GM21825 (cell line): ENCODE results near the gene SIGLEC1.

Experiments used
- ATAC-seq: cut with Tn5 transposase; IDR thresholded peaks from one replicate; pipeline ENCODE4 v1.9.1; 2021; ENCODE audit warnings: mild to moderate bottlenecking, moderate library complexity; ENCODE audit not compliant: unreplicated experiment

The SIGLEC1 gene

GRCh38 chr20:3702611-3703391 is 9.6 kb downstream of the SIGLEC1 start:
- no peak for ATAC-seq

DNA sequence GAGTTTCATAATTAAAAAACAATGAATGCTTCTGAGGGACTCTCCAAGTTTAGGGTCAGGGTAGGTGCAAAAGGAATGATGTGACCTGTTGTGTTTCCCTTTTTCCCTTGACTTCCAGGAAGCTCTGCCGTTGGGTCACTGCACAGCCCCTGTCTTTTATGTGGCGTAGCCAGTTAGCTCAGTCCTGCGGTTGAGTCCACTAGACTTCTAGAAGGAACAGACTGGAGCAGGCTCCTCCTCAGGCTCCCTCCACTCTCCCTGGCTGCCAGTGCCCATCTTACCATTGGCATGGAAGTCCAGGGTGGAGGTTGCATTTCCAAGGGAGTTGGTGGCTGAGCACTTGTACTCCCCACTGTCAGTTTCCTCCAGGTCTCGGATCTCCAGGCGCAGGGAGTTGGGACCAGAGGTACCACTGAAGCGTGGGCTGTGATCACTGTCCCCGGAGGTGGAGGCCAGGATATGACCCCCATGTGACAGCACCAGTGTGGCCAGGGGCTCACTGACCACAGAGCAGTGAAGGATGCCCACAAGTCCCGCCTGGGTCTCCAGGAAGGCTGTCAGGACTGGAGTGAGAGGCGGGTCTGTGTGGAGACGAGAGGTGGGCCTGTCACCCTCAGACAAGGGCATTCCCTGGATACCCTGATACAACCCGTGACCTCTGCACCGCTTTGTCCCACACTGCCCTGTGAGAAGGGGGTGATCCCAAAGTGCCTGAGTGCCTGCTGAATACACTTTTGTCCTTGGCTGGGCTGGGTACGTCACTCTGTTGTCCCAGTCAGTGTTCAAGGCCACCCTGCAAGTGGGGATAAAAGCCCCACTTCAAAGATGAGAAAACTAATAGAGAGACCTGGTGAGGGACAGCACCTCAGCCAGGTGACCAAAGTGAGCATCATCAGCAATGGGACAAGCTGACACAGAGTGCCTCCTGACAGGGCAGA is 11.1 kb downstream of the SIGLEC1 start:
- ATAC-seq = no peak

GRCh38 chr20:3699037-3699436 is 13.4 kb downstream of the SIGLEC1 start:
- ATAC-seq = no peak

DNA sequence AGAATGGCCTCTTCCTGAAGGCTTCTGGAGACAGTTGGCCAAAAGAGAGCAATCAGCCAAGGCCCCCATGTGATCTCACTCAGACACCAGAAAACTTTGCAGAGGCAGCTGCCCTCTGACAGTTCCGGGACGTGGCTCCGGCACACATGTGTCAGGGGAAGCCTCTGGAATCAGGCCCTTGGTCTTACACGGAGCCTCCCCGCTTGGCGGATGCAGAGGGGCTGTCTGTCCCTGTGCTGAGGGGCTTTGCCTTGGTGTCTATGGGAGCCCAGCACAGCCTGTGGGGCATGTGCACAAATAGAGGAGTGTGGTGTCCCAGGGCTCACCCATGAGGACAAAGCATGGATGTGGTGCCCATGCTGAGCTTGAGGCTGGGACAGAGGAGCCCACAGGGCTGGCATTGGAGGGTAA is 13.8 kb downstream of the SIGLEC1 start:
- ATAC-seq = no peak

DNA sequence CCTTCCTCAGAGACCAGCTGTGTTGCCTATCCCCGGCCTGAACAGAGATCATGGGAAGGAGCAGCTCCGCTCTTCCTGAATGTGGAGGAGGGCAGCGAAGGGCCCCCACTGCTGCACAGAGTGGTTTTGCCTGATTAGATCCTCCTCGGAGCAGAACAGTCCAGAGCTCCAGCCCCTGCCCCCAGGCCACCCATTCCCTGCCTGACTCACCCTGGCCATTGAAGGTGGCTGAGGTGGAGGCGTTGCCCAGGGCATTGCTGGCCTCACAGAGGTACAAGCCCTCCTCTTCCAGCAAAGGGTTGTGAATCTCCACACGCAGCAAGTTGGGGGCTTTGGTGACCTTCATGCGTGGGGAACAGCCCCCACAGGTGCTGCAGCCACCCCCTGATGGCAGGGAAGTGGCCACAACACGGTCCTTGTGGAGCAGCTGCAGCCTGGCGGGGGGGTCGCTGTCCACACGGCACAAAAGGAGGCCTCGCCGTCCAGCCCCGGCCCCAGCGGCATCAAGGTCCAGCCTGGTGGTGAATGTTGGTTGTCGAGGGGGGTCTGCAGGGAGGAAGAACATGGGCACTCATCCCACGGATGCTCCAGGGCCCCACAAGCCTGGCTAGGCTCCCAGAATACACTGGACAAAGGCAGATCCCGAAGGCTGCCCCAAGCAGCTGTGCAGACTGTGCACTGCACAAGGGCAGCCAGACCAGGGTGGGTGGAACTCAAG is 14.7 kb downstream of the SIGLEC1 start:
- no peak for ATAC-seq

DNA sequence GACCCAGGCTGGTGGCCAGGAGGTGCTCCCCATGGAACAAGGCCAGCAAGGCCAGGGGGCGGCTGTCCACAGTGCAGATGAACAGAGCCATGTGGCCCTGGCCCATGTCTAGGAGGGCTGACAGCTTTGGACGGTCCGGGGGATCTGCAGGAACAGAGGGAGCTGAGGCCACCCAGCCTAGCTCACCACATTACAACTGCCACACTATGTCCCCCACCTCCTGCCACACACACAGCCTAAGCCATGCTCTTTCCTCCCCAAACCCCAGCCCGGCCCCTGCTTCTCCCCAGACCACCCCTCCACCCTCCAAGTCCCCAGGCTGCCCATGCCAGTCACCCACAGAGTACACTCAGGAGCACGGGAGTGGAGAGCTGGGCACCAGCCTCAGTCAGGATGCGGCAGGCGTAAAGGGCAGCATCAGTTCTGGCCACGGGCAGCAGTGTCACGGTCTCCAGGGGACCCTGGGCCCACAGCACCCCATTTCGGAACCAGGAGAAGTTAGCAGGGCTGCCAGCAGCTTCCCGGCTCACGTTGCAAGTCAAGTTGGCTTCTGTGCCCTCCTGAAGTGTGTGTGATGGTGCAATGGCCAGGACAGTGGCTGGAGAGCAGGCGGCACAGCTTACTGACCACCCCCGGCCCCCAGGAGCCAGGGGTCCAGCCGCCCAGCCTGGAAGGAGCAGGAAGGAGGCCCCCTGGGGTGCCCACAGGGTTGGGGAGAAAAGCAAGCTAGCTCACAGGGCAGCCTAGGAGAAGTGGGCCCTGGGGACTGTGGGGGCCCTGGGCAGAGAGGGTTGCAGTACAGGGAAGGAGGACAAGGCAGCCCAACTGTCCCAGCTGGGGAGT is 15.4 kb downstream of the SIGLEC1 start:
- ATAC-seq = no peak

DNA sequence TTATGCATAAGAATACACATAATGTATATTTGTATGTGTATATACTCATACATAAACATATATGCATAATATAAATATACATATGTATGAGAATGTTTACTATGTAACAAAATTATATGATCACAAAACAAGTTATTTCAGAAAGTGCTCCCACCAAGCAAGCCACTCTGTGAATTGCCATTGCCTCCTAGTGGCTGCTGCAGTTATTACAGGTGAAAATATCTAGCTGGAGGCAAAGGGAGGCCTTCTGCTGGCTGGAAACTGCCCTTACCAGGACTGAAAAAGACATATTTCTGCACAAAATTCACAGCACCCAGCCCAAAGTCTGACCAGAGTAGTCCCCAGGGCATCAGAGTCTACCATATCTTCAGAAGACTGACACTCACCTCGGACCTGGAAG is 16.2 kb downstream of the SIGLEC1 start:
- ATAC-seq = no peak

DNA sequence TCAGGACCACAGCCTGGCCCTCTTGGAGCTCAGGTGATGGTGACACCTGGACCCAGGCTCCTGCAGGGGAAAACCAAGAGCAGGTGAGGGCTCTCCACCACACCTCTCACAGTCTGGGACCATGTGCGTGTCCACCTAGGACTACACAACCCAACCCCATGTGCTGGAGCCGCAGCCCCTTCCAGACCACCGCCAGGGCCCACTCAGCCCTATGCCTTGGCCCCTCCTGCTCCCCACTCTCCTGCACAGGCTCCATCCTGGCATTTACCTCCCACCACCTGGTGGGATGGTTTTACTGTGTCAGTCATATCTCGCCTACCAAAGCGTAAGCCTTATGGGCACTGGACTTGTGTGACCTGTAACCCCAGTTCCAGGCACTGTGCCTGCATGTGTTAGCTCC is 17.5 kb downstream of the SIGLEC1 start:
- no peak for ATAC-seq

DNA sequence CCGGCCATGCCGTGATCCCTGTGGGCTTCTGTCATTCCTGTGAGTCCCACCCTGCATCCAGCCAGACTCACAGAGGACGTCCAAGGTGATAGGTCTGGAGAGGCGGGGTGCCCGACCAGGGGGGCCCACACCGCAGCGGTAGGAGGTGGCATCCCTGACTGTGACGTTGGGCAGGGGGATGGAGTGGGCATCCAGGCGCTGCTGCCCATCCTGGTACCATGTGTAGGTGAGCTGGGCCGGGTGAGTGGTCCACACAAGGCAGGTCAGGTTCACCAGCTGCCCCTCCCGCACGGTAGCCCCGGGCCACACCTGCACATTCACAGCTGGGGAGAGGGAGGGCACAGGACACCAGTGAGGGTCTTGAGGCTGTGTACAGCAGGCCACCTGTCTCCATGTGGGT is 19.0 kb downstream of the SIGLEC1 start:
- no peak for ATAC-seq

DNA sequence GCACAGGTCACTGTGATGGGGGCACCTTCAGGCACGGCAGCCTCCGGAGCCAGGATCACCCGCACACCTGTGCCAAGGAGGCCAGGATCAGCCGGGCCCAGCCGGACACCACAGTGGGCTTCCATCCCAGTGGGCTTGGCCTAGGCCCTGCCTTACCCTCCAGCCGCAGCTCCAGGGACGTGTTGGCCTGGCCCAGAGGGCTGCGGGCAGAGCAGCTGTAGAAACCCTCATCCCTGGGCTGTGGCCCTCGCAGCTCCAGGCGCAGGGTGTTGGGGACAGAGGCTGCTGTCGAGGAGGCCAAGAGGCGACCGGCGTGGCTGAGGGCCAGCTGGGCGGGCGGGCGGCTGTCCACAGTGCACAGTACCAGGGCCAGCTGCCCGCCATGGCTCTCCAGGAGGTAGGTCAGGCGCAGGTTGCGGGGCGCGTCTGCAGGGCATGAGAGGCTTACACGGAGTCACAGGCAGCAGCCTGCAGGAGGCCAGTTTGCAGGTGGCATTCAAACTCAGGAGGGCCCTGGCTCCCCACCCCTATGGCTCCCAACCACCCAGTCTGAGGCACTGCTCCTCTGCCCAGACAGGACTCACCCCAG is 19.6 kb downstream of the SIGLEC1 start:
- no peak for ATAC-seq

DNA sequence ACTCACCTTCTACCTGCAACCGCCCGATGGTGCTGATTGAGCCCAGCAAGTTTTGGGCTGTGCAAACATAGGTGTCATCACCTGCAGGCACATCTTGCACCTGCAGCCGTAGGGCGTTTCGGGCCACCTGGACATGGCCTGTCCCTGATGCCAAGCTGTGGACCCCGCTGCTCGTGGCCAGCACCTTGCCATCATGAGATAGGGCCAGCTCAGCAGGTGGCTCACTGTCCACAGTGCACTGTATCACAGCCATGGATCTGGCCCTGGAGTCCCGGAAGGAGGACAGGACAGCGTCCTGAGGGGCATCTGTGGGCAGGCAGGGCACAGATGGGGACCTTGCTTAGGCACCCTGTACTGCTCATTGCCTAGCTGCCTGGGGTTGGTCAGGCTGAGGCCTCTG is 20.5 kb downstream of the SIGLEC1 start:
- no peak for ATAC-seq

- no peak for ATAC-seq
Observed at GRCh38 chr20:3691306-3691705, 21.1 kb downstream of the SIGLEC1 start.

DNA sequence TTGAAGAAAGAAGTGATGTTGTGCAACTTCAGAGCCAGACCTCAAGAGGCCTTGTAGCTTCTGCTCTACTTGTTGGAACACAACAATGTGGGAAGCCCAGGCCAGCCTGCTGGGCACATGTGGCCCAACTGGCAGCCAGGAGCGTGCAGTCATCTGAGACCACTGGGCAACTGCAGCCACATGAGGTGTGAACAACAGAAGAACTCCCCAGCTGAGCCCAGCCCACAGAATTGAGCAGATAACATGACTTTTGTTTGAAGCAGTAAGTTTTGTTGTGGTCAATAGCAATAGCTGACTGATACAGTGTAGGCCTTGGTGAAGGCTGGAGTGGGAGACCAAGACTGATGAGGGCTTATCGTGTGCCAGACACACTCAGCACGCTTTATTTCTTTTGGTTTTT is 22.0 kb downstream of the SIGLEC1 start:
- no peak for ATAC-seq

GRCh38 chr20:3689978-3690377 is 22.4 kb downstream of the SIGLEC1 start:
- no peak for ATAC-seq

- ATAC-seq = no peak
Observed at GRCh38 chr20:3687655-3688054, 24.7 kb downstream of the SIGLEC1 start.

- no peak for ATAC-seq
Observed at GRCh38 chr20:3686867-3687321, 25.5 kb downstream of the SIGLEC1 start.

GRCh38 chr20:3686421-3686820 is 26.0 kb downstream of the SIGLEC1 start:
- ATAC-seq = no peak

GRCh38 chr20:3685341-3685740 is 27.1 kb downstream of the SIGLEC1 start:
- no peak for ATAC-seq

GRCh38 chr20:3681931-3682781 is 30.2 kb downstream of the SIGLEC1 start, which contains the start of gene ADAM33:
TSS of gene ADAM33 (minus strand) at chr20:3682010. CDS start at chr20:3682004, 6 bp downstream.
- ATAC-seq = no peak
